Natural killer cell (primary cell): ENCODE results near the gene MBOAT7. TPM values are rescaled to one million over a fixed set of nuclear protein-coding genes. Genes with fewer than 3 reads are reported as not detected.
"Not testable (repeated sequence)": the region's sequence is repeated elsewhere in the genome, so short reads cannot be mapped to it uniquely, and the experiment has no call there.

ENCODE experiments used
- ATAC-seq, 3 donors: fragments of 150-1000 bp in 2 of 3; fragments of 200-7000 bp in 1 of 3; cut with Tn5 transposase; 1 replicate in 1 of 3; 2 replicates in 2 of 3; pipeline ENCODE4 v1.10.0; 2021; ENCODE audit warnings: mild to moderate bottlenecking in 2 of 3, moderate library complexity in 2 of 3
- DNase-seq, 2 donors: peaks; one replicate each; pipeline versions ENCODE4 v3.0.0 to v3.0.0-alpha.2; 2013 to 2021; ENCODE audit warnings: mixed read lengths in 1 of 2
- H3K27ac ChIP-seq: one replicate; pipeline ENCODE4 v1.5.1; 2013; ENCODE audit warnings: mild to moderate bottlenecking, low read length
- H3K27me3 ChIP-seq: one replicate; pipeline ENCODE4 v1.6.1; 2013; ENCODE audit warnings: low read length; ENCODE audit not compliant: control insufficient read depth, insufficient read depth
- H3K36me3 ChIP-seq: one replicate; pipeline ENCODE4 v1.6.1; 2013; ENCODE audit warnings: low read length; ENCODE audit not compliant: control insufficient read depth, insufficient read depth
- H3K4me1 ChIP-seq: one replicate; pipeline ENCODE4 v1.6.1; 2013; ENCODE audit warnings: low read length; ENCODE audit not compliant: control insufficient read depth, insufficient read depth
- H3K4me3 ChIP-seq: one replicate; pipeline ENCODE4 v1.5.1; 2013; ENCODE audit warnings: low read length
- H3K9me3 ChIP-seq: one replicate; pipeline ENCODE4 v1.6.1; 2013; ENCODE audit warnings: low read length; ENCODE audit not compliant: control insufficient read depth, insufficient read depth
- H3K27ac Mint-ChIP-seq, 2 donors: one replicate each; pipeline ENCODE4 v1.8.0; 2022; ENCODE audit warnings: mild to moderate bottlenecking in 2 of 2, mixed read lengths in 2 of 2, moderate library complexity in 1 of 2
- H3K27me3 Mint-ChIP-seq, 2 donors: one replicate each; pipeline ENCODE4 v1.8.0; 2022; ENCODE audit warnings: low read depth in 2 of 2, mixed read lengths in 2 of 2
- H3K36me3 Mint-ChIP-seq: one replicate; pipeline ENCODE4 v1.8.0; 2022; ENCODE audit warnings: mixed read lengths
- H3K4me1 Mint-ChIP-seq, 2 donors: one replicate each; pipeline ENCODE4 v1.8.0; 2022; ENCODE audit warnings: mixed read lengths in 2 of 2
- H3K4me3 Mint-ChIP-seq: one replicate; pipeline ENCODE4 v1.8.0; 2022; ENCODE audit warnings: mild to moderate bottlenecking, moderate library complexity, mixed read lengths
- H3K9me3 Mint-ChIP-seq, 2 donors: one replicate each; pipeline ENCODE4 v1.8.0; 2022; ENCODE audit warnings: mixed read lengths in 2 of 2
- CTCF ChIP-seq: fragments of 200-600 bp; IDR thresholded peaks from one replicate; pipeline ENCODE4 v1.8.0; 2022; ENCODE audit warnings: antibody characterized with exemption
- WGBS: methylation state at CpG from one replicate; pipeline ENCODE4 v1.1.7; 2013; ENCODE audit warnings: missing lambda C conversion rate; ENCODE audit not compliant: insufficient coverage; 5-methylcytosine and 5-hydroxymethylcytosine counted together
- intact Hi-C: fragments of 100-400 bp; cut with micrococcal nuclease; formaldehyde crosslinking; loops from one replicate; pipeline ENCODE4 v1.14.2; 2022
- total RNA-seq, 4 donors: library from RNA; stranded (reverse); fragments of 120-200 nt in 1 of 4; gene quantifications; one replicate each; pipeline versions ENCODE4 v1.2.3 to v1.2.4, GENCODE V29; 2013 to 2022

MBOAT7 gene
- total RNA-seq, 3 donors from 2014 or later (not counting 1 experiment from before 2014, with no cell fraction given) = 24.1 to 53.9 (median 31.2) TPM

GRCh38 chr19:54196536-54196935 lies 7.2 kb upstream of the MBOAT7 start:
- no peak overlapping the region for H3K27ac Mint-ChIP-seq
- Histone ChIP-seq H3K27me3 (no peaks in the 10 kb centered on the region), H3K27ac (no peak overlapping the region), H3K4me1 (peaks cover 23% of the 10 kb centered on the region), H3K36me3 (peaks cover 9% of the 10 kb centered on the region), H3K4me3 (no peak overlapping the region), H3K9me3 (no peaks in the 10 kb centered on the region)
- no peak for ATAC-seq
- TF ChIP-seq CTCF = no peak
- no peak overlapping the region for H3K4me3 Mint-ChIP-seq
- WGBS = 92% methylated on average over 7 of the region's 7 CpGs
- no peak for DNase-seq
- intact Hi-C loops = loop anchor here (10.0 kb wide), 1 partner anchor 1458 kb away; the partner anchor contains the start of gene U2AF2
- no peaks in the 10 kb centered on the region for H3K9me3 Mint-ChIP-seq
- no peaks in the 10 kb centered on the region for H3K36me3 Mint-ChIP-seq
- H3K27me3 Mint-ChIP-seq = no peaks in the 10 kb centered on the region
- H3K4me1 Mint-ChIP-seq = peaks cover 23 to 33% of the 10 kb centered on the region in 2 donors

DNA sequence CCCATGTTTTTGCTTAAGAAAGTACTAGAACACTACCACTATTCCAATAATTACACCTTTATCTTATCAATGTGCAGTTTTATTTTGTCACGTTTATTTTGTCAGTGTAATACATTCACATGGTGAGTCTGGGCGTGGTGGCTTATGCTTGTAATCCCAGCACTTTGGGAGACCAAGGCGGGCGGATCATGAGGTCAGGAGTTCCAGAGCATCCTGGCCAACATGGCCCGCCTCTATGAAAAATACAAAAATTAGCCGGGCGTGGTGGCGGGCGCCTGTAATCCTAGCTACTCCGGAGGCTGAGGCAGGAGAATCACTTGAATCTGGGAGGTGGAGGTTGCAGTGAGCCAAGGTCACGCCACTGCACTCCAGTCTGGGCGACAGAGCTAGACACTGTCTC lies 5.1 kb upstream of the MBOAT7 start:
- peaks cover 12% of the 10 kb centered on the region for H3K4me1 ChIP-seq
- not testable (repeated sequence) for H3K36me3 ChIP-seq, H3K27ac ChIP-seq, H3K9me3 Mint-ChIP-seq, H3K27me3 Mint-ChIP-seq, H3K27ac Mint-ChIP-seq, H3K9me3 ChIP-seq, H3K4me3 ChIP-seq, DNase-seq, H3K27me3 ChIP-seq, ATAC-seq, H3K4me3 Mint-ChIP-seq, H3K36me3 Mint-ChIP-seq
- WGBS = 93% methylated on average over 12 of the region's 12 CpGs
- peaks cover 19 to 30% of the 10 kb centered on the region in 2 donors for H3K4me1 Mint-ChIP-seq
- intact Hi-C loops = loop anchor here (10.0 kb wide), 1 partner anchor 1460 kb away; the partner anchor contains the start of gene U2AF2

DNA sequence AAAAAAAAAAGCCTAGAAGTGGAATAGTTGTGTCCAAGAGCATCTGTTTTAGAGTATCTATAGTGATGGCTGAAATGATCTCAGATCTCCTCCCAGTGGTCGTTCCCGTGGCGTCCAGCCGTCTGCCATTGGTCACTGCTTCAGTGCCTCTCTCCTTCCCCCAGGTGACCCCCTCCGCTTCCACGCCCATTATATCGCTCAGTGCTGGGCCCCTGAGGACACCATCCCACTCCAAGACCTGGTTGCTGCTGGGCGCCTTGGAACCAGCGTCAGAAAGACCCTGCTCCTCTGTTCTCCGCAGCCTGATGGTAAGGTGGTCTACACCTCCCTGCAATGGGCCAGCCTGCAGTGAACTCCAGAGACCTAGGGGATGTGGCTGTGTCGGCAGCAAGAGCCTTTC lies 3.6 kb upstream of the MBOAT7 start:
- Mint-ChIP-seq H3K4me3 (peak overlapping the region; percentile 53), H3K27me3 (no peaks in the 10 kb centered on the region), H3K9me3 (no peaks in the 10 kb centered on the region), H3K27ac (no peak overlapping the region), H3K36me3 (no peaks in the 10 kb centered on the region), H3K4me1 (peaks cover 19 to 31% of the 10 kb centered on the region in 2 donors)
- no peak for DNase-seq
- no peaks in the 10 kb centered on the region for H3K9me3 ChIP-seq
- no peak for ATAC-seq
- WGBS = over 99% methylated on average over 11 of the region's 11 CpGs
- no peaks in the 10 kb centered on the region for H3K27me3 ChIP-seq
- no peak for TF ChIP-seq CTCF
- peaks cover 22% of the 10 kb centered on the region for H3K4me1 ChIP-seq
- no peak overlapping the region for H3K27ac ChIP-seq
- H3K4me3 ChIP-seq = no peak overlapping the region
- intact Hi-C loops = loop anchor here (10.0 kb wide), 1 partner anchor 1462 kb away; the partner anchor contains the start of gene U2AF2
- peaks cover 9% of the 10 kb centered on the region for H3K36me3 ChIP-seq

DNA sequence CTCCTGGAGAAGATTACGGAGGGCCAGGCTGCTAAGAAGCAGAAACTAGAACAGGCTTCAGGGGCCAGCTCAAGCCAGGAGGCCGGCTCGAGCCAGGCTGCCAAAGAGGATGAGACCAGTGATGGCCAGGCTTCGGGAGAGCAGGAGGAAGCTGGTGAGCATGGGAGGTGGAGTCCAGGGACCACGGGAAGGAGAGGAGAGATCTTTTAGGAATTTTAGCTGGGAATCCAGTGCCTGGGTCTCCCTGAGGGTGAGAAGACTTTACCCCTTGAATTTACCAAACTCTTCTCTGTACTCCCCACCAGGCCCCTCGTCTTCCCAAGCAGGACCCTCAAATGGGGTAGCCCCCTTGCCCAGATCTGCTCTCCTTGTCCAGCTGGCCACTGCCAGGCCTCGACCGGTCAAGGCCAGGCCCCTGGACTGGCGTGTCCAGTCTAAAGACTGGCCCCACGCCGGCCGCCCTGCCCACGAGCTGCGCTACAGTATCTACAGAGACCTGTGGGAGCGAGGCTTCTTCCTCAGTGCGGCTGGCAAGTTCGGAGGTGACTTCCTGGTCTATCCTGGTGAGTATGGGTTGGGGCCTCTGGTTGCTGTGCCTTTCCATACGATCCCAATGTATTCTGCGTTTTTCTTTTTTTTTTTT lies 2.6 kb upstream of the MBOAT7 start:
- no peaks in the 10 kb centered on the region for H3K9me3 ChIP-seq
- peak overlapping the region; percentile 66 for H3K4me3 ChIP-seq
- Mint-ChIP-seq H3K9me3 (no peaks in the 10 kb centered on the region), H3K4me3 (peak overlapping the region; percentile 99), H3K27ac (peak overlapping the region; percentile 97 to 99), H3K4me1 (peaks cover 26 to 38% of the 10 kb centered on the region in 2 donors), H3K27me3 (no peaks in the 10 kb centered on the region), H3K36me3 (no peaks in the 10 kb centered on the region)
- 81% methylated on average over 19 of the region's 19 CpGs for WGBS
- DNase-seq (no peak), ATAC-seq (no peak)
- no peaks in the 10 kb centered on the region for H3K27me3 ChIP-seq
- H3K36me3 ChIP-seq = peaks cover 10% of the 10 kb centered on the region
- peaks cover 23% of the 10 kb centered on the region for H3K4me1 ChIP-seq
- intact Hi-C loops = loop anchor here (2.0 to 10.0 kb wide), 2 partner anchors 325 to 1463 kb away; partner anchors contain the start of genes MYADM and U2AF2
- H3K27ac ChIP-seq = peak overlapping the region; percentile 98
- TF ChIP-seq CTCF = no peak
